Stimulated activated CD4-positive, alpha-beta T cell treated with anti-CD3 and anti-CD28 coated beads, Interleukin-4, amount 100 ng/mL, for 48 hours (primary cell): Measurements from ENCODE around the gene DEGS1.

Experiments used
- DNase-seq, 2 donors: peaks; one replicate each; pipeline ENCODE4 v3.0.0-alpha.2; 2020; ENCODE audit warnings: low read depth in 2 of 2

Gene DEGS1

GRCh38 chr1:224213438-224214119 lies 30.5 kb downstream of the DEGS1 start:
- no peak for DNase-seq

- DNase-seq = no peak
Measured at GRCh38 chr1:224216382-224216781, 33.3 kb downstream of the DEGS1 start.

DNA sequence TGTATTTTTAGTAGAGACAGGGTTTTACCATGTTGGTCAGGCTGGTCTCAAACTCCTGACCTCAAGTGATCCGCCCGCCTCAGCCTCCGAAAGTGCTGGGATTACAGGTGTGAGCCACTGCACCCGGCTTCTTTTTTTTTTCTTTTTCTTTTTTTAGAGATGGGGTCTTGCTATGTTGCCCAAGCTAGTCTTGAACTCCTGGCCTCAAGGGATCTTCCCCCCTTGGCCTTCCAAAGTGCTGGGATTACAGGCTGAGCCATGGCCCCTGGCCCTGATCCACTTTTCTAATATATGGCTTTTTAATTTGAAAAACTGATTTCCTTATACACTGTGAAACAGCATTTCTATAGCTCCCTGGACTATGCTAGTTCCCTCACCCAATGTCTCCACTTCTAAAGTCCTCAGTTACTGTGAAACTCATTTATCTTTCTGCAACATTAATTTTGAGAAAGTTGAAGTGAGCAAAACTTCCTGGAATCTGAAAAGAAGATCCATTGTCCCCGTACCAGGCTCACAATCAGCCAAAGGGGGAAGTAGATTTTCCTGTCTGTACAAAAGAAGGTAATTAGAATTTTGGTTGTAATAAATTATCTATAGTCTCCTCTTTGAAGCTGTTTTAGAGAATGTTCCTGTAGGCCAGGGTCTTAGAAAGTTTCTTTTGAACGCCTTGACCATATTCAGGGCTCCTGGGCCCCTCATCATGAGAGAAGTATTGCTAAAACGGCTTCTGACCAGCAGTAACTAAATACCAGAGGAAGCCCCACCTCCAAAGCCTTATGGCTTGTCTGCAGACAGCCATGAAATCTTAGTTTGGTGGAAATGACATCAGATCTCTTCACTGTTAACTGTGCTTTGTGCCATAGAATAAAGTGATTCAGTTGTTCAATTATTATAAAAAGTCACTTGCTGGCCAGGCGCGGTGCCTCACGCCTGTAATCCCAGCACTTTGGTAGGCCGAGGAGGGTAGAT lies 34.9 kb downstream of the DEGS1 start:
- DNase-seq = no peak

- DNase-seq = no peak
Measured at GRCh38 chr1:224219011-224219611, 36.1 kb downstream of the DEGS1 start.

GRCh38 chr1:224219612-224220059 lies 36.6 kb downstream of the DEGS1 start:
- DNase-seq = no peak

GRCh38 chr1:224223819-224224714 lies 41.0 kb downstream of the DEGS1 start:
- DNase-seq = no peak

DNA sequence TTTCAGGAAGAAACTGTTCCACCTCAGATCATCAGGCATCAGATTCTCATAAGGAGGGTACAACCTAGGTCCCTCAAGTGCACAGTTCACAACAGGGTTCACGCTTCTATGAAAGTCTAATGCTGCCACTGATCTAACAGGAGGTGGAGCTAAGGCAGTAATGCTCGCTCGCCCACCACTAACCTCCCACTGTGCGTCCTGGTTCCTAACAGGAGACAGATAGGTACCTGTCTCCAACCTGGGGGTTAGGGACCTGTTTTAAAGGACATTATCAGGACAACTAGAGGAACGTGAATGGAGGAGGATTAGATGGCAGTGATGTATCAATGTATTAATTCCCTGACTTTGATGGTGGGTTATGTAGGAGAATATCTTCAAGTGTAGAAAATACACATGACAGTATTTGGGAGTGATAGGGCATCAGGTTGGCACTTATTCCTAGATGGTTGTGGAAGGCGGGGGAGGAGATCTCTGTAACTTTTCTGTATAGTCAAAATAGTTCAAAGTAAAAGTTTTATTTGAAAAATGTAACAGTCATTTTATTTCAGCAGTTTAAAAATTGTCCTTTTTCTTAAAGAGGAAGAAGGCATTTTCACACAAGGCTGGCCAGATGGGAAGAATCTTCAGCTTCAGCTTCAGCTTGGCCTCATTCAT lies 43.9 kb downstream of the DEGS1 start:
- DNase-seq = no peak

DNA sequence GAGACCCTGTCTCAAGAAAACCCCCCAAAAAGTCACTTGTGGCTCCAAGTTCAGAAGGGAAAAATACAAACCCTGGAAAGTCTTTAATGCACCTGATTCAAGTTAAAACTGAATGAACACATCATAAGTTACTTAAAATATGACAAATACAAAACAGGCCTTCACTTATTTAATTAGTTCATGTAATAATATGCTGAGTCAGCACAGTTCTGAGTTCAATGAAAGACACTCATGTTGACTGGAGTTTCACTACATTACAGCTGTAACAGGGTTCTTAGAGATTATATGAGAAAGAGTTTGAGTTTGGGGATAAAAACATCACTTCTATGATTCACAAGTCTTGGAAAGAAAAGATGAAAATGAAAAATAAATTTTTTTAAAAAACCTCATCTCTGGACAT lies 51.0 kb downstream of the DEGS1 start:
- DNase-seq = no peak

DNA sequence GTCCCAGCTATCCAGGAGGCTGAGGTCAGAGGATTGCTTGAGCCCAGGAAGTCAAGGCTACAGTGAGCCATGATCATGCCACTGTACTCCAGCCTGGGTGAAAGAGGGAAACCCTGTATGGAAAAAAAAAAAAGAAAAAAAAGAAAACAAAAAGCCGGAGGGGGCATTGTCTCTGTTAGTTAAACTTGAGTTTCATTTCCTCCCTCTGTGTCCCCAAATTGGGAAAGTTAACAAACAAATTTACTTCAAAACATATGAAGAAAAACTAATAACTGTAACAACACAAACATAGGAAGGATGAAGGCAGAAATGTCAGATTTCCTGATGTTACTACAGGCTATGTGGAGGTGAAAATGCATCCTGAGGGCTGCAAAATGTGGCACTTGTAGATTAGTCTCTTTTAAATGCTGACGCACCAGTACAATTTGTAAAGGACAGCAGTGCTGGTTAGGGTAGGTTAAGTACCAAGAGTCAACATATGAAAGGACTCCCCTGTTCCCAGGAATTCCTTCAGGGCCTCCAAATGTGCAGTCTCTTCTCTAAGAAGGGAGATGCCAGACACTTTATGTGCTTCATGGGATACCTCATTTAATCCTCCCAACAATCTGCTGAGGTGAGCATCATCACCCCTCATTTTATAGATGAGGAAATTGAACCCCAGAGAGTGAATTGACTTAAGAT lies 52.9 kb downstream of the DEGS1 start:
- no peak for DNase-seq

DNA sequence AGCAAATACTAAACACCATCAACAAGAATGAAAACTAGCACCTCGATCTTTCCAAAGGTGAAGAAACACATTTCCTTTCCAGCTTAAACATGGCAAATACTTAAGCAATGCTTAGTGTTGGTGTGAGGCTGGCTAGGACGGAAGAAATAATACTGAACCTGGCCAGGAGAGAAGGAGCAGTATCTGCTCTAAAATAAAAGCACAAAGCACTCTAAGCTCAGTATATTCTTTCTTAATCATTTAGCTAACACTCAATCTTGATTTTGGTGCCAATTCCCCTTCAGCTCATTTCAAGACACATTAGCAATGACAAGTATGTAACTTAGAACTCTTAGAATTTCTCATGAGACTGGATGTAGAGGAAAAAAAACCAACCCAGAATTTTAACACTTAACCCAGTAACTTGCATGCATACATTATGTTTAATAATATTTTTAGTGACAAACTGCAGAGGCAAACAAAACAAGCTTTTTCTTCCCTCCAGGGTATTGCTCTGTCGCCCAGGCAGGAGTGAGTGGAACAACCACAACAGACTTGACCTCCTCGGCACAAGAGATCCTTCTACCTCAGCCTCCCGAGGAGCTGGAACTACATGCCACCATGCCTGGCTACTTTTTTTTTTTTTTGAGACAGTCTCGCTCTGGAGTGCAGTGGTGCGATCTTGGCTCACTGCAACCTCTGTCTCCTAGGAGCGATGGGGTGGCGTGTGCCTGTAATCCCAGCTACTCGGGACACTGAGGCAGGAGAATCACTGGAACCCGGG lies 54.3 kb downstream of the DEGS1 start:
- DNase-seq = no peak

DNA sequence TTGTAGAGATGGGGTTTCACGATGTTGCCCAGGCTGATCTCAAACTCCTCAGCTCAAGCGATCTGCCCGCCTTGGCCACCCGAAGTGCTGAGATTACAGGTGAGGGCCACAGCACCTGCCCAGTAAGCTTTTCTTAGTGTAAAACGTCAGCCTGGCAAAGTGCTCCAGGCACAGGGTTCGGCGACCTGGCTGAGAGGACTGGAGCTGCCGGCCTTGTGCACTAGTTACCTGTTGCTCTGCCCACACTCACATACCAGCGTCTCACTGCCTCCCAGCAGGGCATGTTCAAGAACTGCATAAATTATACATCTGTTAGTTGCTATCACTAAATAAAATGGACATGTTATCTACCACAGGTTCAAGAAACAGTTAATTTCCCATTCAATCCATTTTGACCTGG lies 55.2 kb downstream of the DEGS1 start:
- DNase-seq = no peak

DNA sequence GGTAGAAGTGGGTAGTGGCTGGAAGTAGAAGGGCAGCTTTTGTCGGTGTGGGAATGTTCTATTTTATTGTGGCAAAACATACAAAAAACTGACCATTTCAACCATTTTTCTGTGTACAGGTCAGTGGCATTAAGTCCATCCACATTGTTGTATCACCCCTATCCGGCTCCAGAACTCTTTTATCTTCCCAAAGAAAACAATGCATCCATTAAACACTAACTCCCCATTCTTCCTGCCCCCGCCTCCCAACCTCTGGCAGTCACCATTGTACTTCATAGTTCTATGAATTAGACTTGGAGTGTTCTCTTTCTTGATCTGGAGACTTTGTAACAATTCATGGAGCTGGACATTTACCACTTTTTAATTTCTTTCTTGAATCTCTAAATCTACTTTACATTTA lies 55.7 kb downstream of the DEGS1 start:
- DNase-seq = no peak
